PC-3 (cell line): Measurements from ENCODE around the gene BUB1. TPM values are rescaled to one million over a fixed set of nuclear protein-coding genes. Genes with fewer than 3 reads are reported as not detected.
"Not testable (repeated sequence)": the region's sequence is repeated elsewhere in the genome, so short reads cannot be mapped to it uniquely, and the experiment has no call there.

Experiments used
- ATAC-seq: fragments of 200-7000 bp; cut with Tn5 transposase; 2 replicates; pipeline ENCODE4 v1.9.1; 2020; ENCODE audit warnings: mild to moderate bottlenecking, moderate library complexity
- BruUV-seq: library from RNA; stranded (reverse); fragments of 400-500 nt; replicated peaks from 2 replicates; lab custom pipeline; 2021; lab: Mats Ljungman, UMichigan
- CTCF ChIA-PET: fragments of 300-600 bp; sonication (Branson Sonifier 250); formaldehyde crosslinking; loops from one replicate; lab custom pipeline; 2022; ENCODE audit warnings: antibody characterized with exemption; lab: Charles Lee
- POLR2A ChIA-PET: fragments of 300-600 bp; sonication (Branson Sonifier 250); formaldehyde crosslinking; loops from one replicate; lab custom pipeline; 2022; ENCODE audit warnings: antibody characterized with exemption; ENCODE audit not compliant: unreplicated experiment; lab: Charles Lee
- DNase-seq: peaks from one replicate; pipeline ENCODE4 v3.0.0-alpha.2; 2015
- H2AFZ ChIP-seq: fragments of 300-600 bp; sonication (generic); 2 replicates; pipeline ENCODE4 v1.6.0; 2016; ENCODE audit warnings: antibody characterized with exemption, low read length
- H3F3A ChIP-seq: fragments of 300-600 bp; sonication (generic); one replicate; pipeline ENCODE4 v1.6.0; 2017; ENCODE audit warnings: antibody characterized with exemption, low read length, control low read depth, mild to moderate bottlenecking; ENCODE audit not compliant: unreplicated experiment
- H3K27ac ChIP-seq: fragments of 300-600 bp; sonication (generic); 2 replicates; pipeline ENCODE4 v1.5.1; 2016; ENCODE audit warnings: mild to moderate bottlenecking, low read length
- H3K27me3 ChIP-seq: fragments of 300-600 bp; sonication (generic); 2 replicates; pipeline ENCODE4 v1.6.1; 2016; ENCODE audit warnings: low read length, mixed read lengths
- H3K36me3 ChIP-seq: fragments of 300-600 bp; sonication (generic); 2 replicates; pipeline ENCODE4 v1.6.1; 2016; ENCODE audit warnings: low read depth, mixed run types, low read length, mixed read lengths
- H3K4me1 ChIP-seq: fragments of 300-600 bp; sonication (generic); 2 replicates; pipeline ENCODE4 v1.5.1; 2016; ENCODE audit warnings: low read length; ENCODE audit not compliant: insufficient read depth
- H3K4me2 ChIP-seq: fragments of 300-600 bp; sonication (generic); 2 replicates; pipeline ENCODE4 v1.6.0; 2016; ENCODE audit warnings: low read length
- H3K4me3 ChIP-seq: fragments of 300-600 bp; sonication (generic); 2 replicates; pipeline ENCODE4 v1.5.1; 2016; ENCODE audit warnings: mild to moderate bottlenecking, low read length, mixed read lengths
- H3K79me2 ChIP-seq: fragments of 300-600 bp; sonication (generic); 2 replicates; pipeline ENCODE4 v1.6.1; 2017; ENCODE audit warnings: low read length, mixed read lengths
- H3K9ac ChIP-seq: fragments of 300-600 bp; sonication (generic); 2 replicates; pipeline ENCODE4 v1.6.0; 2016; ENCODE audit warnings: mild to moderate bottlenecking, low read length
- H3K9me2 ChIP-seq: fragments of 300-600 bp; sonication (generic); replicated peaks from 2 replicates; pipeline ENCODE4 v1.6.1; 2016; ENCODE audit warnings: mixed run types, low read length, mixed read lengths
- H3K9me3 ChIP-seq: fragments of 300-600 bp; sonication (generic); 2 replicates; pipeline ENCODE4 v1.6.1; 2016; ENCODE audit warnings: low read length, mixed read lengths
- H4K20me1 ChIP-seq: fragments of 300-600 bp; sonication (generic); 2 replicates; pipeline ENCODE4 v1.6.1; 2016; ENCODE audit warnings: low read length, mixed read lengths
- CTCF ChIP-seq: fragments of 300-600 bp; sonication (generic); conservative IDR thresholded peaks from 2 replicates; pipeline ENCODE4 v1.5.1; 2017; ENCODE audit warnings: antibody characterized with exemption, low read depth, mild to moderate bottlenecking, low read length
- EZH2 ChIP-seq: fragments of 300-600 bp; sonication (generic); IDR thresholded peaks from one replicate; pipeline ENCODE4 v1.6.1; 2017; ENCODE audit warnings: antibody characterized with exemption, mild to moderate bottlenecking, low read length; ENCODE audit not compliant: unreplicated experiment
- EZH2phosphoT487 ChIP-seq: fragments of 300-600 bp; sonication (generic); IDR thresholded peaks from 2 replicates; pipeline ENCODE4 v1.6.1; 2018; ENCODE audit warnings: mild to moderate bottlenecking, antibody characterized with exemption, low read length, borderline replicate concordance
- intact Hi-C: fragments of 100-400 bp; cut with micrococcal nuclease; formaldehyde crosslinking; loops from 2 replicates; pipeline ENCODE4 v1.9.0; 2023
- total RNA-seq: library from RNA; depleted of rRNA; stranded (reverse); fragments of >200 nt; gene quantifications from 2 replicates; pipeline ENCODE4 v1.2.3, GENCODE V29; 2014

Gene BUB1
- total RNA-seq, 1 experiment from 2014 or later, result 89.8 TPM

DNA sequence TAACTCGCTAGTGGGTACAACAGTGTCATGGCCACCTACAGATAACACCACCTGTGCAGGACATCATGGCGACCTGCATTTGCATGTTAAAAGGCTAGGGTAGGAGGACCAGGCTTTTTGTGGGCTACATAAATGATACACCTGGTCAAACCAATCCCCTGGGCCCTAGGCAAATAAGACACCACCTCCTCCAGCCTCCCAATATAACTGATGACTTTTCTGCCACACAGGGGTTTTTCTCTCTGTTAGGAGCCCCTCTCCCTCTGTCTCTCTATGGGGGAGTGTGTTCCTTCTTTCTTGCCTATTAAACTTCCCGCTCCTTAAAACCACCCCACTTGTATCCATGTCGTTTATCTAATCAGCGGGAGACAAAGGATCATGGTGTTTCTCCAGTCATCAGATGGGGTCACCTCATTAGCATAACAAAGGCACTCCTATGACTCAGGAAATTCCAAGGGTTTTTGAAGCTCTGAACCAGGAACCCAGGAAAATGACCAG is 10.8 kb upstream of the BUB1 start:
- Histone ChIP-seq H3K4me3 (no peak overlapping the region), H3K9ac (no peak overlapping the region), H3K36me3 (no peaks in the 10 kb centered on the region), H3K79me2 (no peaks in the 10 kb centered on the region), H3K9me2 (no peaks in the 10 kb centered on the region), H3K4me1 (no peaks in the 10 kb centered on the region), H2AFZ (no peak overlapping the region), H3K27me3 (no peaks in the 10 kb centered on the region), H3K9me3 (no peaks in the 10 kb centered on the region; the same call in 1 of the 2 replicates), H3K4me2 (no peak overlapping the region), H4K20me1 (no peaks in the 10 kb centered on the region), H3K27ac (no peak overlapping the region), H3F3A (no peaks in the 10 kb centered on the region)
- ATAC-seq (no peak), DNase-seq (no peak)
- ChIA-PET POLR2A (no interaction called here), CTCF (no interaction called here)
- no TSS peak for BruUV-seq
- intact Hi-C loops, result no loop called here
- TF ChIP-seq CTCF, result no peak
- no peak for TF ChIP-seq EZH2

DNA sequence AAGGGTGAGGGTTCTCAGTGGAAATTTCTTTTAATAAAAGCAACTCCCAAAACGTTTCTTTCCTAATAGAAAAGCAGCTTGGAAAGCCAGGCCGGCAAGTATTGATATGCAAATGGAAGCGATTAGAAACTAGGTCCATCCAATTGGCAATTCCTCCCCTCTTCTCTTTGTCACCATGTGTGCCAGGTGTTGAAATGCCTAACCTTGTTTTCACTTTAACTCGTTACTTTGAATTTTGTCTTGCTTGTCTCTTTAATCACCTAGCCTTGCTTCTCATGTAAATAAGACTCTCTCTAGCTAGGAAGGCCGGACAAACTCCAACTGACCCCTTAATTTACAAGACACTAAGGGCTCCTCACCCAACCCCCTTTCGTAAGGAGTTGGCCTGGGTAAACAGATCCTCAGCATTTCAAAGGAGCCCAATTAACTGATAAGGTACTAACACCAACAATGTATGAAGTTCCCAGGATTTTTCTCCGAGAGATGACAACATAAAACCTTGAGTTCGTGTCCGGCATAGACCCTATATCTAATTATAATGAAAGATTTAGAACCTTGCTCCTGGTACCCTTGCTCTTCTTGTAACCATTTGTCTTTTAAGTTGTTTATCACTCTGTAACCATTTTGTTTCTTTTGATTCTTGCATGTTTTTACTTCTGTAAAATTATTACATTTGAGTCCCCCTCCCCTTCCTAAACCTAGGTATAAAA is 10.1 kb upstream of the BUB1 start:
- CTCF ChIA-PET, POLR2A ChIA-PET: not testable (repeated sequence)

GRCh38 chr2:110682872-110683271 is 5.0 kb upstream of the BUB1 start:
- intact Hi-C loops, result no loop called here
- CTCF ChIA-PET, result no interaction called here
- no peaks in the 10 kb centered on the region for H4K20me1 ChIP-seq

More for the DNA sequence above, 10.1 kb upstream of the BUB1 start:
- H3K9ac ChIP-seq, H3K4me2 ChIP-seq, DNase-seq, ATAC-seq, H4K20me1 ChIP-seq, H3K79me2 ChIP-seq, H3K27me3 ChIP-seq, H3K4me3 ChIP-seq, H3K27ac ChIP-seq, H3K36me3 ChIP-seq, H3K9me3 ChIP-seq, H3F3A ChIP-seq, H3K9me2 ChIP-seq, H3K4me1 ChIP-seq, H2AFZ ChIP-seq, intact Hi-C loops, BruUV-seq: not testable (repeated sequence)

More at GRCh38 chr2:110682872-110683271, 5.0 kb upstream of the BUB1 start:
- no peak overlapping the region for H3K4me2 ChIP-seq
- no peaks in the 10 kb centered on the region; the same call in 1 of the 2 replicates for H3K79me2 ChIP-seq
- no peak for TF ChIP-seq EZH2
- TF ChIP-seq CTCF, result no peak
- TF ChIP-seq EZH2phosphoT487, result no peak
- no peak overlapping the region for H3K4me3 ChIP-seq
- H3F3A ChIP-seq, result no peaks in the 10 kb centered on the region
- POLR2A ChIA-PET, result no interaction called here
- H3K9me3 ChIP-seq, result no peaks in the 10 kb centered on the region; the same call in 1 of the 2 replicates
- H3K27ac ChIP-seq, result no peak overlapping the region
- DNase-seq (no peak), ATAC-seq (no peak)
- no peak overlapping the region for H2AFZ ChIP-seq
- H3K4me1 ChIP-seq, result peaks cover 8% of the 10 kb centered on the region
- no peak overlapping the region for H3K9ac ChIP-seq
- H3K9me2 ChIP-seq, result no peaks in the 10 kb centered on the region
- BruUV-seq, result no TSS peak
- H3K27me3 ChIP-seq, result no peaks in the 10 kb centered on the region
- H3K36me3 ChIP-seq, result no peaks in the 10 kb centered on the region
